ENCODE data around the gene KDM6A.
"Not testable (repeated sequence)": the region's sequence is repeated elsewhere in the genome, so short reads cannot be mapped to it uniquely, and the experiment has no call there.

Gene KDM6A

GRCh38 chrX:45007598-45007997 lies 134.6 kb downstream of the KDM6A start:
- DNase-seq (ENCODE audit: low spot score), result peak; percentile 10

GRCh38 chrX:45009371-45010000 lies 136.5 kb downstream of the KDM6A start:
- DNase-seq (ENCODE audit: low spot score), result no peak

GRCh38 chrX:45011131-45011530 lies 138.1 kb downstream of the KDM6A start:
- DNase-seq (ENCODE audit: low spot score), result no peak

- DNase-seq (ENCODE audit: low spot score), result no peak
Measured at GRCh38 chrX:45011597-45011996, 138.6 kb downstream of the KDM6A start.

GRCh38 chrX:45017946-45018345 lies 145.0 kb downstream of the KDM6A start:
- DNase-seq (ENCODE audit: low spot score), result no peak

- DNase-seq (ENCODE audit: low spot score), result no peak
Measured at GRCh38 chrX:45022150-45022549, 149.2 kb downstream of the KDM6A start.

- no peak for DNase-seq (ENCODE audit: low spot score)
Measured at GRCh38 chrX:45024501-45024900, 151.5 kb downstream of the KDM6A start.

GRCh38 chrX:45026036-45026435 lies 153.0 kb downstream of the KDM6A start:
- DNase-seq (ENCODE audit: low spot score), result no peak

GRCh38 chrX:45031830-45032378 lies 158.9 kb downstream of the KDM6A start:
- DNase-seq (ENCODE audit: low spot score), result no peak

- no peak for DNase-seq (ENCODE audit: low spot score)
Measured at GRCh38 chrX:45035071-45035470, 162.1 kb downstream of the KDM6A start.

- DNase-seq (ENCODE audit: low spot score), result no peak
Measured at GRCh38 chrX:45036161-45036560, 163.2 kb downstream of the KDM6A start.

GRCh38 chrX:45040137-45040536 lies 167.1 kb downstream of the KDM6A start:
- DNase-seq (ENCODE audit: low spot score), result not testable (repeated sequence)

- no peak for DNase-seq (ENCODE audit: low spot score)
Measured at GRCh38 chrX:45046417-45046816, 173.4 kb downstream of the KDM6A start.

GRCh38 chrX:45050558-45050957 lies 177.6 kb downstream of the KDM6A start:
- DNase-seq (ENCODE audit: low spot score), result no peak

GRCh38 chrX:45056428-45057145 lies 183.6 kb downstream of the KDM6A start:
- no peak for DNase-seq (ENCODE audit: low spot score)

- not testable (repeated sequence) for DNase-seq (ENCODE audit: low spot score)
Measured at GRCh38 chrX:45059906-45060305, 186.9 kb downstream of the KDM6A start.

GRCh38 chrX:45063319-45064095 lies 190.5 kb downstream of the KDM6A start:
- DNase-seq (ENCODE audit: low spot score), result no peak

GRCh38 chrX:45068569-45068968 lies 195.6 kb downstream of the KDM6A start:
- DNase-seq (ENCODE audit: low spot score), result no peak

- DNase-seq (ENCODE audit: low spot score), result peak; percentile 2
Measured at GRCh38 chrX:45070116-45071007, 197.4 kb downstream of the KDM6A start.

- not testable (repeated sequence) for DNase-seq (ENCODE audit: low spot score)
Measured at GRCh38 chrX:45073011-45073410, 200.0 kb downstream of the KDM6A start.

GRCh38 chrX:45077748-45078424 lies 204.9 kb downstream of the KDM6A start:
- no peak for DNase-seq (ENCODE audit: low spot score)
